ENCODE measurements around the gene ERC2.

Gene ERC2

GRCh38 chr3:55591888-55592287 is 876.4 kb downstream of the ERC2 start:
- H3K4me3 ChIP-seq (ENCODE audit: control insufficient read depth, low read depth, low read length) = no peak overlapping the region
- DNase-seq (ENCODE audit: low read depth) = no peak
- no peak for TF ChIP-seq CTCF (conservative IDR thresholded peaks at IDR 0.05; ENCODE audit: control insufficient read depth, insufficient read depth, low read depth, low read length)

- no peak for DNase-seq (ENCODE audit: low read depth)
- no peak for TF ChIP-seq CTCF (conservative IDR thresholded peaks at IDR 0.05; ENCODE audit: control insufficient read depth, insufficient read depth, low read depth, low read length)
- H3K4me3 ChIP-seq (ENCODE audit: control insufficient read depth, low read depth, low read length) = no peak overlapping the region
Measured at GRCh38 chr3:55588146-55588765, 880.0 kb downstream of the ERC2 start.

GRCh38 chr3:55585856-55586255 is 882.4 kb downstream of the ERC2 start:
- TF ChIP-seq CTCF (conservative IDR thresholded peaks at IDR 0.05; ENCODE audit: control insufficient read depth, insufficient read depth, low read depth, low read length) = no peak
- H3K4me3 ChIP-seq (ENCODE audit: control insufficient read depth, low read depth, low read length) = no peak overlapping the region
- DNase-seq (ENCODE audit: low read depth) = no peak

GRCh38 chr3:55584716-55585368 is 883.4 kb downstream of the ERC2 start:
- H3K4me3 ChIP-seq (ENCODE audit: control insufficient read depth, low read depth, low read length) = no peak overlapping the region
- DNase-seq (ENCODE audit: low read depth) = no peak
- TF ChIP-seq CTCF (conservative IDR thresholded peaks at IDR 0.05; ENCODE audit: control insufficient read depth, insufficient read depth, low read depth, low read length) = no peak

- H3K4me3 ChIP-seq (ENCODE audit: control insufficient read depth, low read depth, low read length) = no peak overlapping the region
- DNase-seq (ENCODE audit: low read depth) = no peak
- TF ChIP-seq CTCF (conservative IDR thresholded peaks at IDR 0.05; ENCODE audit: control insufficient read depth, insufficient read depth, low read depth, low read length) = no peak
Measured at GRCh38 chr3:55584030-55584429, 884.2 kb downstream of the ERC2 start.

- no peak for TF ChIP-seq CTCF (conservative IDR thresholded peaks at IDR 0.05; ENCODE audit: control insufficient read depth, insufficient read depth, low read depth, low read length)
- DNase-seq (ENCODE audit: low read depth) = no peak
- no peak overlapping the region for H3K4me3 ChIP-seq (ENCODE audit: control insufficient read depth, low read depth, low read length)
Measured at GRCh38 chr3:55583475-55583874, 884.8 kb downstream of the ERC2 start.

All from fibroblast of mammary gland (primary cell).